Omental fat pad (tissue), 4 donors: ENCODE data around the gene RNASET2. TPM values are rescaled to one million over a fixed set of nuclear protein-coding genes. Genes with fewer than 3 reads are reported as not detected.

Source experiments
- ATAC-seq: fragments of 150-250 bp; one replicate; pipeline ENCODE4 v1.9.1; 2016; ENCODE audit warnings: mild to moderate bottlenecking, moderate library complexity; ENCODE audit not compliant: low FRiP score
- DNase-seq: peaks from one replicate; pipeline ENCODE4 v3.0.0-alpha.2; 2019; ENCODE audit warnings: low spot score
- total RNA-seq, 4 donors: library from RNA; depleted of rRNA; stranded (reverse); fragments of >200 nt; gene quantifications; one replicate each; pipeline ENCODE4 v1.1.0, GENCODE V29; 2016
- TF ChIP-seq, protein P1 (sequence below), 3 donors: fragments of 450-650 bp; IDR thresholded peaks; one replicate each; pipeline ENCODE4 v1.5.1; 2016 to 2017; ENCODE audit warnings: antibody characterized with exemption in 3 of 3, mild to moderate bottlenecking in 3 of 3, moderate library complexity in 2 of 3

Gene RNASET2
- total RNA-seq, 4 donors from 2014 or later, result 68.4 to 129 (median 84.4) TPM

DNA sequence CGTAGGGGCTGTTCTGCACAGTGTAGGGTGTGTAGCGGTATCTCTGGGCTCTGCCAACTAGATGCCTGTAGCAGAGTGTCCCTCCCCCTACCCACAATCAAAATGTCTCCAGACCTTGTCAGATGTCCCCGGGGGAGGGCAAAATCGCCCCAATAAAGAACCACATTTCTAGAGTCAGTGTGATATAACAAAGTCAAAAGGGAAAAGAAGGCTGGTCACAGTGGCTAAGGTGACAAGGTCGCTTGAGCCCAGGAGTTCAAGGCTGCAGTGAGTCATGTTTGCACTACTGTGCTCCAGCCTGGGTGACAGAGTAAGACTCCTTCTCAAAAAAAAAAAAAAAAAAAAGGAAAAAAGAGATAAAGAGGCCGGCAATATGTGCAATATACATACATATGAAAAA, 31.1 kb upstream of the RNASET2 start:
- ATAC-seq (no peak), DNase-seq (no peak)
- TF ChIP-seq, protein P1, sequence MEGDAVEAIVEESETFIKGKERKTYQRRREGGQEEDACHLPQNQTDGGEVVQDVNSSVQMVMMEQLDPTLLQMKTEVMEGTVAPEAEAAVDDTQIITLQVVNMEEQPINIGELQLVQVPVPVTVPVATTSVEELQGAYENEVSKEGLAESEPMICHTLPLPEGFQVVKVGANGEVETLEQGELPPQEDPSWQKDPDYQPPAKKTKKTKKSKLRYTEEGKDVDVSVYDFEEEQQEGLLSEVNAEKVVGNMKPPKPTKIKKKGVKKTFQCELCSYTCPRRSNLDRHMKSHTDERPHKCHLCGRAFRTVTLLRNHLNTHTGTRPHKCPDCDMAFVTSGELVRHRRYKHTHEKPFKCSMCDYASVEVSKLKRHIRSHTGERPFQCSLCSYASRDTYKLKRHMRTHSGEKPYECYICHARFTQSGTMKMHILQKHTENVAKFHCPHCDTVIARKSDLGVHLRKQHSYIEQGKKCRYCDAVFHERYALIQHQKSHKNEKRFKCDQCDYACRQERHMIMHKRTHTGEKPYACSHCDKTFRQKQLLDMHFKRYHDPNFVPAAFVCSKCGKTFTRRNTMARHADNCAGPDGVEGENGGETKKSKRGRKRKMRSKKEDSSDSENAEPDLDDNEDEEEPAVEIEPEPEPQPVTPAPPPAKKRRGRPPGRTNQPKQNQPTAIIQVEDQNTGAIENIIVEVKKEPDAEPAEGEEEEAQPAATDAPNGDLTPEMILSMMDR (IDR thresholded peaks at IDR 0.05), result no peak

DNA sequence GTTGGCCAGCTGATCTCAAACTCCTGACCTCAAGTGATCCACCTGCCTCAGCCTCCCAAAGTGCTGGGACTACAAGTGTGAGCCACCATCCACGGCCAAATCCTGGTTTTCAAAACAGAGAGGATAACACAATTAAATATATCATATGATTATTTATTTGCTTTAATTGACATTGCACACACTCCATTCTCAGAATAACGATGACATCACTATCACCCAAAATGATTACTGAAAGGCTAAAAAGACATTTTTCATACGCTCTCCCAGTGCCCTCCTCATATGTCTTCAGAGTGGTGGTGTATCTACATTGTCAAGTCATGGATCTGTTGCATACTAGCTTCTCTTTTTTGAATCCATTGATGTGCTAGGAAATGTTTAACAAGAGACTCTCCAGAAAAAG, 24.4 kb upstream of the RNASET2 start:
- ATAC-seq (no peak), DNase-seq (no peak)
- TF ChIP-seq, protein P1 (IDR thresholded peaks at IDR 0.05), result no peak

DNA sequence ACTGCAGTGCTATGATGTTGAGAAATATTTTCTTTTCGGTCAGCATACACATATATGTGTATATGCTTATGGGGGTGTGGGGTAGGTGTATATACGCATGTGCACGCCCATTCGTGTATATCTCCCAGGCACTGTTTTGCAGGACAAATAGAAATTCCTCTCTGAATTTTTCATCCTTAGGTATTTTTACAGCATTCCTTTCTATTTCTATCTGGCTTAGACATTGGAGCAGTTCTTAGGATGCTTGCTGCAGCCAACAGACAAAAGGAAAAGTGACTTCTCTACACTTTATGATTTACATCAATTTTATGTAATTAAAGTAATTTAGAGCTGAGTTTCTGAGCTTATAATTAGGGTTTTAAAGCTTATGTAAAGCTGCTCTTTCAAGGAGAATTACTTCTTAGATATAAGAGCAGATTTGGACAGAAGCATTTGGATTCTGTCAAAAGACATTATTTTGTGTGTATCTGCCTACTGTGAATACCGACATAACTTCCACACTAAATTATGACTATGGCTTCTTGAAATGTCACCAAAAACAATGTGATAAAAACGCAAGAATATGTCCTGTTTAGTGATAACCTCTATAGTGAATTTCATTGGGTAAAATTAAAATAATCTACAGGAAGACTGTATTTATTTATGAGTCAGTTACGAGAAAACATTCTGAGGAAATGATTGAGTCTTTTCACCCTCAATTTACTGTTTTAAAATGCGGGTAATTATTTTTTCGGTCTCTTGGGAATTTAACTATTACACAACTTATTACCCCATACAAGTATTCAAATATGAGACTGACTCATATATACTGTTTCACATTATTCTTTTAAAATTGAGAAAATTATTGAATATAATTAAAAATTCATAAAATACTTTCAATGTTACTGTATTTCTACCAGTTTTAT, 21.5 kb upstream of the RNASET2 start:
- ATAC-seq (no peak), DNase-seq (no peak)
- TF ChIP-seq, protein P1 (IDR thresholded peaks at IDR 0.05), result no peak

DNA sequence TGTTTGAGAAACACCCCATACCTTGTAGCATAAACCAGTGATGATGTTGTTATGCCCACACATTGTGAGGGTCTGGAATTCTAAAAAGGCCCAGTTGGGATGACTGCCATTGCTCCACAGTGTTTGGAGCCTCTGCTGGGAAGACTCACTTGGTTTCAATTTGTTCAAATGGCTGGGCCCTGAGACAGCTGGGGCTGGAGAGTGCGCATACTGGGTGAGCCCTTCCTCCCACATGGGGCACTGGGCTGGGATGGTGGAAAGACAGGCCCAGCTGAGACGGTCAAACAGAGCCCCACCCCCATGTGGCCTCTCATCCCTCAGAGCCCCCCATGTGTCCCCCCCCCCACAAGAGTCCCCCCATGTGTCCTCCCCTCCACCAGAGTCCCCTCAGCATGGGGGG, 20.3 kb upstream of the RNASET2 start:
- DNase-seq (no peak), ATAC-seq (no peak)
- TF ChIP-seq, protein P1 (IDR thresholded peaks at IDR 0.05), result no peak

DNA sequence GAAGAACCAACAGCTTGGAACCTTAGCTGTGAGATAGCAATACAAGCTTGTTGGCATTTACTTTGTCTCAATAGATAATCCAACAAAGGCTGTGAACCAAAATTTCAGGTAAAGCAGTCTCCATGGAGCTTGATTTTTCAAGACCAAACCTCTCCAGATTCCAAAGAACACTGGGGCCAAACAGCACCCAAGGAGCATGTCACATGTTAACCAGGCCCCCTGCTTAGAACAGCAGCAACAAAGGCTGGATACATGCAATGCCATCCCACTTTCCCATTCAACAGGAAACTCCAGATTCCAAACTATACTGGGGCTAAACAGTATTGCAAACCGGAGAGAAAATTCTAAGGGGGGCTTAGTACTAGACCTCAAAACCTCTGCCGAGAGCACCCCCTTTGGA, 15.8 kb upstream of the RNASET2 start:
- TF ChIP-seq, protein P1 (IDR thresholded peaks at IDR 0.05), result no peak
- DNase-seq (no peak), ATAC-seq (no peak)

DNA sequence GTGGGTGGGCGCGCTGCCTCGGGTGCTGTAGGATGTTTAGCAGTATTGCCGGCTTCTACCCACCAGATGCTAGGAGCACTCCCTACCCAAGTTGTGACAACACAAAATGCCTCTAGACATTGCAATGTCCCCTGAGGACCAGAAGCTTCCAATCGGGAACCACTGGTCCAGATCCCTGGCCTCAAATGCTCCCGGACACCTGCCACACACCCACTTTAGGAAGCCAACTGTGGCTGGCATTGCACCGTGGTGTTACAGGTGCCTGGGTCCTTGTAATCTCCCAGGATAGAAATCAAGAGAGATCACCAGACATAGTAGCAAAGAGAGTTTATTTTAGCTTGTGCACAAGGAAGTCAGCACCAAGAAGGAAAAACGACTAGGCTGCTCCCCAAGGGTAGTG, 14.9 kb upstream of the RNASET2 start:
- no peak for DNase-seq
- no peak for ATAC-seq
- TF ChIP-seq, protein P1 (IDR thresholded peaks at IDR 0.05), result no peak

DNA sequence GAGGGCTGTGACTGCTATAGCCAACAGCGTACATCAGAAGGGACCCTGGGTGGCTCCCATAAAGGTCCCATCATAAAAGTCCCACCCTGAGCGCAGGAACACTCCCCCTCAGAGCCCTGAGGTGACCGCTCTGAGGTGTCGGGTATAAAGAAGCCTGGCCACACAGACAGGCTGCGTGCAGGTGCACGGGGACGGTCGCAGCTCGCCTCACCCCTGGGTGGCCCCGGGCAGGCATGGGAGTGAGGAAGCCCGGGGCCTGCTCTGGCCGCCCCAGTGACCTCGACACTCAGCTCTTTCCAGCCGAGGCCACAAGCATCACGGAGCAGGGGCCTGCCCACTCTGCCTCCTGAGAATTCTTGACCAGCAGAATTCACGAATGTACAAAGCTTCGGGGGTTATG, 14.4 kb upstream of the RNASET2 start:
- DNase-seq (no peak), ATAC-seq (no peak)
- TF ChIP-seq, protein P1 (IDR thresholded peaks at IDR 0.05), result no peak
